ENCODE results near the gene B3GALT6.

DNA sequence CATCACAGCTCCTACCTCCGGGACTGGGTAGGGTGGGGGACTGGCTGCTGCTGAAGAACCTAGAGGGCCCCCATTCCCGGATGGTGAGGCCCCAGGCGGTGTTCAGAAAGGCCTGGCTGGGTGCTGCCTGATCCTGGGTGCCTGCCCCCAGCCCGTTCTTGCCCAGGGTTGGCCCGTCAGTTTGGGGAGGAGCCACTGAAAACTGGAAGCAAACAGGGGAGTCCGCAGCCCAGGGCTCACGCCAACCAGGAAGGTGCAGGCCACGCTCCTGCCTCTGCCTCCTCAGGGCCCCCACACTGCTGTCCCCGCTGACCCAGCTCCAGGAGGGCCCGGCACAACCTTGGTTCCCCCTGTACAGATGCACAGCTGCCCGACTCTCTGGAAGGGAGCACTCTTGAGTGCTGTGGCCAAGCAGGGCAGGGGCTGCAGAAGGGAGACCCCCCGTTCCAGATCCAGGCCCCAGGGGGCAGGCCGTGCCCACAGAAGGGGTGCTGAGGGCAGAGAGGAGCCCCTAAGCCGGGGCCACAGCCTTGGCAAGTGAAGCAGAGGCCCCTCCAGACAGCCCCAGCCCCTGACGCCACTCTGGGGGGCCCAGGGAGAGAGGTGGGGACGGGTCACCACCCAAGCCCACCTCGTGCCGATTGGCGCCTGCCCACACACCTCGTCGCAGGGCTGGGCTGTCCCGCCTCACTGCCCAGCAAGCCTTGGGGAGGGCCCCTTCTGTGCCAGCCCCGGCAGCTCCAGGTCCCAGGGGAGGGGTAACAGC is 9.0 kb downstream of the B3GALT6 start:
- TF ChIP-seq, protein P1, sequence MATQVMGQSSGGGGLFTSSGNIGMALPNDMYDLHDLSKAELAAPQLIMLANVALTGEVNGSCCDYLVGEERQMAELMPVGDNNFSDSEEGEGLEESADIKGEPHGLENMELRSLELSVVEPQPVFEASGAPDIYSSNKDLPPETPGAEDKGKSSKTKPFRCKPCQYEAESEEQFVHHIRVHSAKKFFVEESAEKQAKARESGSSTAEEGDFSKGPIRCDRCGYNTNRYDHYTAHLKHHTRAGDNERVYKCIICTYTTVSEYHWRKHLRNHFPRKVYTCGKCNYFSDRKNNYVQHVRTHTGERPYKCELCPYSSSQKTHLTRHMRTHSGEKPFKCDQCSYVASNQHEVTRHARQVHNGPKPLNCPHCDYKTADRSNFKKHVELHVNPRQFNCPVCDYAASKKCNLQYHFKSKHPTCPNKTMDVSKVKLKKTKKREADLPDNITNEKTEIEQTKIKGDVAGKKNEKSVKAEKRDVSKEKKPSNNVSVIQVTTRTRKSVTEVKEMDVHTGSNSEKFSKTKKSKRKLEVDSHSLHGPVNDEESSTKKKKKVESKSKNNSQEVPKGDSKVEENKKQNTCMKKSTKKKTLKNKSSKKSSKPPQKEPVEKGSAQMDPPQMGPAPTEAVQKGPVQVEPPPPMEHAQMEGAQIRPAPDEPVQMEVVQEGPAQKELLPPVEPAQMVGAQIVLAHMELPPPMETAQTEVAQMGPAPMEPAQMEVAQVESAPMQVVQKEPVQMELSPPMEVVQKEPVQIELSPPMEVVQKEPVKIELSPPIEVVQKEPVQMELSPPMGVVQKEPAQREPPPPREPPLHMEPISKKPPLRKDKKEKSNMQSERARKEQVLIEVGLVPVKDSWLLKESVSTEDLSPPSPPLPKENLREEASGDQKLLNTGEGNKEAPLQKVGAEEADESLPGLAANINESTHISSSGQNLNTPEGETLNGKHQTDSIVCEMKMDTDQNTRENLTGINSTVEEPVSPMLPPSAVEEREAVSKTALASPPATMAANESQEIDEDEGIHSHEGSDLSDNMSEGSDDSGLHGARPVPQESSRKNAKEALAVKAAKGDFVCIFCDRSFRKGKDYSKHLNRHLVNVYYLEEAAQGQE (tag by site-specific recombination; IDR thresholded peaks at IDR 0.05): no peak
- no peak for TF ChIP-seq ZNF121 (tag by site-specific recombination; IDR thresholded peaks at IDR 0.05)
- TF ChIP-seq ZNF2 (tag by site-specific recombination; IDR thresholded peaks at IDR 0.05): no peak
- TF ChIP-seq, protein P2, sequence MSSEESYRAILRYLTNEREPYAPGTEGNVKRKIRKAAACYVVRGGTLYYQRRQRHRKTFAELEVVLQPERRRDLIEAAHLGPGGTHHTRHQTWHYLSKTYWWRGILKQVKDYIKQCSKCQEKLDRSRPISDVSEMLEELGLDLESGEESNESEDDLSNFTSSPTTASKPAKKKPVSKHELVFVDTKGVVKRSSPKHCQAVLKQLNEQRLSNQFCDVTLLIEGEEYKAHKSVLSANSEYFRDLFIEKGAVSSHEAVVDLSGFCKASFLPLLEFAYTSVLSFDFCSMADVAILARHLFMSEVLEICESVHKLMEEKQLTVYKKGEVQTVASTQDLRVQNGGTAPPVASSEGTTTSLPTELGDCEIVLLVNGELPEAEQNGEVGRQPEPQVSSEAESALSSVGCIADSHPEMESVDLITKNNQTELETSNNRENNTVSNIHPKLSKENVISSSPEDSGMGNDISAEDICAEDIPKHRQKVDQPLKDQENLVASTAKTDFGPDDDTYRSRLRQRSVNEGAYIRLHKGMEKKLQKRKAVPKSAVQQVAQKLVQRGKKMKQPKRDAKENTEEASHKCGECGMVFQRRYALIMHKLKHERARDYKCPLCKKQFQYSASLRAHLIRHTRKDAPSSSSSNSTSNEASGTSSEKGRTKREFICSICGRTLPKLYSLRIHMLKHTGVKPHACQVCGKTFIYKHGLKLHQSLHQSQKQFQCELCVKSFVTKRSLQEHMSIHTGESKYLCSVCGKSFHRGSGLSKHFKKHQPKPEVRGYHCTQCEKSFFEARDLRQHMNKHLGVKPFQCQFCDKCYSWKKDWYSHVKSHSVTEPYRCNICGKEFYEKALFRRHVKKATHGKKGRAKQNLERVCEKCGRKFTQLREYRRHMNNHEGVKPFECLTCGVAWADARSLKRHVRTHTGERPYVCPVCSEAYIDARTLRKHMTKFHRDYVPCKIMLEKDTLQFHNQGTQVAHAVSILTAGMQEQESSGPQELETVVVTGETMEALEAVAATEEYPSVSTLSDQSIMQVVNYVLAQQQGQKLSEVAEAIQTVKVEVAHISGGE (tag by site-specific recombination; conservative IDR thresholded peaks at IDR 0.05; ENCODE audit: low read depth): no peak
- TF ChIP-seq, protein P3, sequence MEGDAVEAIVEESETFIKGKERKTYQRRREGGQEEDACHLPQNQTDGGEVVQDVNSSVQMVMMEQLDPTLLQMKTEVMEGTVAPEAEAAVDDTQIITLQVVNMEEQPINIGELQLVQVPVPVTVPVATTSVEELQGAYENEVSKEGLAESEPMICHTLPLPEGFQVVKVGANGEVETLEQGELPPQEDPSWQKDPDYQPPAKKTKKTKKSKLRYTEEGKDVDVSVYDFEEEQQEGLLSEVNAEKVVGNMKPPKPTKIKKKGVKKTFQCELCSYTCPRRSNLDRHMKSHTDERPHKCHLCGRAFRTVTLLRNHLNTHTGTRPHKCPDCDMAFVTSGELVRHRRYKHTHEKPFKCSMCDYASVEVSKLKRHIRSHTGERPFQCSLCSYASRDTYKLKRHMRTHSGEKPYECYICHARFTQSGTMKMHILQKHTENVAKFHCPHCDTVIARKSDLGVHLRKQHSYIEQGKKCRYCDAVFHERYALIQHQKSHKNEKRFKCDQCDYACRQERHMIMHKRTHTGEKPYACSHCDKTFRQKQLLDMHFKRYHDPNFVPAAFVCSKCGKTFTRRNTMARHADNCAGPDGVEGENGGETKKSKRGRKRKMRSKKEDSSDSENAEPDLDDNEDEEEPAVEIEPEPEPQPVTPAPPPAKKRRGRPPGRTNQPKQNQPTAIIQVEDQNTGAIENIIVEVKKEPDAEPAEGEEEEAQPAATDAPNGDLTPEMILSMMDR (tag by site-specific recombination; IDR thresholded peaks at IDR 0.05): no peak
- no peak for TF ChIP-seq ZNF302 (tag by site-specific recombination; IDR thresholded peaks at IDR 0.05; ENCODE audit: low read depth)
- TF ChIP-seq, protein P4, sequence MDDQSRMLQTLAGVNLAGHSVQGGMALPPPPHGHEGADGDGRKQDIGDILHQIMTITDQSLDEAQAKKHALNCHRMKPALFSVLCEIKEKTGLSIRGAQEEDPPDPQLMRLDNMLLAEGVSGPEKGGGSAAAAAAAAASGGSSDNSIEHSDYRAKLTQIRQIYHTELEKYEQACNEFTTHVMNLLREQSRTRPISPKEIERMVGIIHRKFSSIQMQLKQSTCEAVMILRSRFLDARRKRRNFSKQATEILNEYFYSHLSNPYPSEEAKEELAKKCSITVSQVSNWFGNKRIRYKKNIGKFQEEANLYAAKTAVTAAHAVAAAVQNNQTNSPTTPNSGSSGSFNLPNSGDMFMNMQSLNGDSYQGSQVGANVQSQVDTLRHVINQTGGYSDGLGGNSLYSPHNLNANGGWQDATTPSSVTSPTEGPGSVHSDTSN (CRISPR knock-in tag; IDR thresholded peaks at IDR 0.05): no peak
- no peak for TF ChIP-seq ZNF501 (tag by site-specific recombination; IDR thresholded peaks at IDR 0.05)
- TF ChIP-seq ZNF510 (tag by site-specific recombination; IDR thresholded peaks at IDR 0.05; ENCODE audit: insufficient replicate concordance): no peak
- no peak for TF ChIP-seq ZBTB17 (tag by site-specific recombination; IDR thresholded peaks at IDR 0.05)
